GM21717 (cell line): ENCODE results near the gene C1QL1.

ENCODE experiments used
- ATAC-seq: cut with Tn5 transposase; IDR thresholded peaks from one replicate; pipeline ENCODE4 v1.9.1; 2021; ENCODE audit warnings: mild to moderate bottlenecking, moderate library complexity; ENCODE audit not compliant: unreplicated experiment

Gene C1QL1

GRCh38 chr17:44968225-44969143 lies at the start of gene C1QL1:
Gene C1QL1, minus strand, starts transcription at chr17:44968303. Its CDS starts 255 bp downstream, at chr17:44968048.
- ATAC-seq: peak; percentile 70

GRCh38 chr17:45016823-45017222 lies 48.7 kb upstream of the C1QL1 start:
- no peak for ATAC-seq

GRCh38 chr17:45016237-45016636 lies 48.1 kb upstream of the C1QL1 start:
- no peak for ATAC-seq

- no peak for ATAC-seq
These were observed 45.2 kb upstream of the C1QL1 start for GRCh38 chr17:45013021-45013997.

GRCh38 chr17:45011767-45012166 lies 43.7 kb upstream of the C1QL1 start:
- ATAC-seq: no peak

GRCh38 chr17:45009676-45010467 lies 41.8 kb upstream of the C1QL1 start:
- ATAC-seq: no peak

GRCh38 chr17:45008216-45008615 lies 40.1 kb upstream of the C1QL1 start:
- no peak for ATAC-seq

- ATAC-seq: no peak
These were observed 38.9 kb upstream of the C1QL1 start for GRCh38 chr17:45006927-45007461.

- ATAC-seq: no peak
These were observed 37.6 kb upstream of the C1QL1 start for GRCh38 chr17:45005700-45006099.

GRCh38 chr17:45004388-45004787 lies 36.3 kb upstream of the C1QL1 start:
- ATAC-seq: no peak

- no peak for ATAC-seq
These were observed 35.8 kb upstream of the C1QL1 start for GRCh38 chr17:45003877-45004276.

- ATAC-seq: no peak
These were observed 33.2 kb upstream of the C1QL1 start for GRCh38 chr17:45001310-45001709.

- no peak for ATAC-seq
These were observed 31.3 kb upstream of the C1QL1 start for GRCh38 chr17:44999433-44999832.

GRCh38 chr17:44998646-44999045 lies 30.5 kb upstream of the C1QL1 start:
- ATAC-seq: no peak

- no peak for ATAC-seq
These were observed 29.8 kb upstream of the C1QL1 start for GRCh38 chr17:44997733-44998520.

GRCh38 chr17:44996304-44996703 lies 28.2 kb upstream of the C1QL1 start:
- no peak for ATAC-seq

GRCh38 chr17:44995436-44996001 lies 27.4 kb upstream of the C1QL1 start:
- ATAC-seq: no peak

GRCh38 chr17:44992242-44992939 lies 24.3 kb upstream of the C1QL1 start:
- ATAC-seq: no peak

GRCh38 chr17:44990994-44991393 lies 22.9 kb upstream of the C1QL1 start:
- no peak for ATAC-seq
